ENCODE results near the gene BMAL1.
A peak's percentile ranks its signal among the peaks of the same experiment; 100 is the strongest.

Gene BMAL1

GRCh38 chr11:13316528-13316961, 39.0 kb downstream of the BMAL1 start:
- DNase-seq (ENCODE audit: low spot score) = no peak

- DNase-seq (ENCODE audit: low spot score) = no peak
Observed at GRCh38 chr11:13317293-13318080, 39.9 kb downstream of the BMAL1 start.

- DNase-seq (ENCODE audit: low spot score) = no peak
Observed at GRCh38 chr11:13318498-13319295, 41.1 kb downstream of the BMAL1 start.

- no peak for DNase-seq (ENCODE audit: low spot score)
Observed at GRCh38 chr11:13320688-13321087, 43.1 kb downstream of the BMAL1 start.

GRCh38 chr11:13321431-13321830, 43.8 kb downstream of the BMAL1 start:
- DNase-seq (ENCODE audit: low spot score) = no peak

- no peak for DNase-seq (ENCODE audit: low spot score)
Observed at GRCh38 chr11:13324141-13324540, 46.6 kb downstream of the BMAL1 start.

- no peak for DNase-seq (ENCODE audit: low spot score)
Observed at GRCh38 chr11:13324709-13325108, 47.1 kb downstream of the BMAL1 start.

GRCh38 chr11:13327421-13327820, 49.8 kb downstream of the BMAL1 start:
- DNase-seq (ENCODE audit: low spot score) = no peak

GRCh38 chr11:13328286-13328685, 50.7 kb downstream of the BMAL1 start:
- DNase-seq (ENCODE audit: low spot score) = no peak

GRCh38 chr11:13329670-13330356, 52.2 kb downstream of the BMAL1 start:
- DNase-seq (ENCODE audit: low spot score) = no peak

GRCh38 chr11:13332124-13332523, 54.5 kb downstream of the BMAL1 start:
- no peak for DNase-seq (ENCODE audit: low spot score)

- no peak for DNase-seq (ENCODE audit: low spot score)
Observed at GRCh38 chr11:13333456-13333957, 55.9 kb downstream of the BMAL1 start.

GRCh38 chr11:13334034-13334786, 56.6 kb downstream of the BMAL1 start:
- no peak for DNase-seq (ENCODE audit: low spot score)

- peak; percentile 66 for DNase-seq (ENCODE audit: low spot score)
Observed at GRCh38 chr11:13335319-13335718, 57.7 kb downstream of the BMAL1 start.

- DNase-seq (ENCODE audit: low spot score) = no peak
Observed at GRCh38 chr11:13336246-13336878, 58.8 kb downstream of the BMAL1 start.

- DNase-seq (ENCODE audit: low spot score) = no peak
Observed at GRCh38 chr11:13338019-13338426, 60.4 kb downstream of the BMAL1 start.

GRCh38 chr11:13338427-13339069, 61.0 kb downstream of the BMAL1 start:
- DNase-seq (ENCODE audit: low spot score) = no peak

GRCh38 chr11:13339195-13340153, 61.9 kb downstream of the BMAL1 start:
- DNase-seq (ENCODE audit: low spot score) = no peak

- no peak for DNase-seq (ENCODE audit: low spot score)
Observed at GRCh38 chr11:13341026-13341425, 63.4 kb downstream of the BMAL1 start.

GRCh38 chr11:13343067-13343466, 65.5 kb downstream of the BMAL1 start:
- no peak for DNase-seq (ENCODE audit: low spot score)

Data from germinal center (tissue), 1 donor.